K562 (cell line): ENCODE data around the gene LIFR.

ENCODE experiments used
- MYC ChIP-seq, 2 experiments: fragments of 250-450 bp in 1 of 2; sonication (Bioruptor Pico) in 1 of 2; IDR thresholded peaks; 2 replicates each; pipeline versions ENCODE4 v1.5.1 to v1.6.1; 2012 to 2021; ENCODE audit warnings: low read depth in 2 of 2, borderline replicate concordance in 1 of 2, improper control_type of control experiment in 1 of 2, low read length in 1 of 2, mild to moderate bottlenecking in 1 of 2, moderate library complexity in 1 of 2
- ZBTB43 ChIP-seq: sonication (generic); formaldehyde crosslinking; IDR thresholded peaks from 2 replicates; pipeline ENCODE4 v1.8.0; 2023; ENCODE audit warnings: mild to moderate bottlenecking, missing genetic modification reagents
- ZBTB7A ChIP-seq: IDR thresholded peaks from 2 replicates; pipeline ENCODE4 v1.6.1; 2011; ENCODE audit warnings: low read depth, mild to moderate bottlenecking, low read length, moderate library complexity, borderline replicate concordance; ENCODE audit not compliant: control insufficient read depth

DNA sequence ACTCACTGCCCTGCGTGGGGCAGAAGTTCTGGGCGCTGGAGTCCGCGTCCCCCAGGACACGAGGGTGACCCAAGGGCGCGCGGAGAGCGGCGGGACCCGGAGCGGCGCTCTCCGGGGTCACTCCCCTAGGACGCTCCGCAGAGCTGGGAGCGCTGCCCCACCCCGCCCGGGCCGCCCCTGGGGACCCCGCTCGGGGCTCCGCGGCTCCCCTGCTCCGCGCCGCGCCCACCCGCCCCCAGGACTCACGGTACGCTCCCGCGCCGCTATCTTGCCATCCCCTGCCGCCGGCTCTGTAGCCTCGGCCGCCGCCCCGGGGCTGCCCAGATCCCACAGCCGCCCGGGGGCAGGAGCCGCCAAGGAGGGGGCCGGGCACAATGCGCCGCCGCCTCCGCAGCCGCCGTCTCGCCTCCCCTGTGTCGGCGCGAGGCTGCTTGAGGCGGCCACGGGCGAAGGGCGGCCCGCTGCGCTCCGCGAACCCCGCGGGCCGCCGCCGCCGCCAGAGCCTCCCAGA, 303 bp downstream of the LIFR start:
- no peak; the same call in 1 of the 2 replicates for TF ChIP-seq MYC (IDR thresholded peaks at IDR 0.05; ENCODE audit: low read depth, low read length)
- TF ChIP-seq MYC (CRISPR knock-in tag; IDR thresholded peaks at IDR 0.05; ENCODE audit: borderline replicate concordance, low read depth) = no peak
- TF ChIP-seq ZBTB7A = no peak
- no peak for TF ChIP-seq ZBTB43
